Colonic mucosa (tissue), 4 donors: Measurements from ENCODE around the gene ITGA7. TPM values are rescaled to one million over a fixed set of nuclear protein-coding genes. Genes with fewer than 3 reads are reported as not detected.

ENCODE experiments used
- DNase-seq: peaks from one replicate; pipeline ENCODE4 v3.0.0-alpha.2; 2020
- H3K27ac ChIP-seq: fragments of 200-600 bp; one replicate; pipeline ENCODE4 v1.8.0; 2021
- H3K27me3 ChIP-seq: fragments of 200-600 bp; one replicate; pipeline ENCODE4 v1.8.0; 2021
- H3K36me3 ChIP-seq: fragments of 200-600 bp; one replicate; pipeline ENCODE4 v1.8.0; 2021
- H3K4me1 ChIP-seq: fragments of 200-600 bp; one replicate; pipeline ENCODE4 v1.8.0; 2021; ENCODE audit warnings: mild to moderate bottlenecking
- H3K4me3 ChIP-seq: fragments of 200-600 bp; one replicate; pipeline ENCODE4 v1.8.0; 2021
- H3K9ac ChIP-seq, 2 donors: one replicate each; pipeline ENCODE4 v1.7.0; 2013; ENCODE audit warnings: control low read depth in 2 of 2, low read depth in 2 of 2, low read length in 2 of 2
- H3K9me3 ChIP-seq: fragments of 200-600 bp; one replicate; pipeline ENCODE4 v1.8.0; 2021
- CTCF ChIP-seq: fragments of 200-600 bp; IDR thresholded peaks from one replicate; pipeline ENCODE4 v1.8.0; 2022; ENCODE audit warnings: antibody characterized with exemption, mild to moderate bottlenecking
- intact Hi-C: fragments of 100-400 bp; cut with DNase I; formaldehyde crosslinking; loops from one replicate; pipeline ENCODE4 v1.14.1; 2022
- total RNA-seq, 2 donors: library from RNA; stranded (reverse); fragmentation: NEBNext Ultra II Directional in 1 of 2; extraction: Animal tissue kit (Norgen Biotek cat#: 25700) in 1 of 2; gene quantifications; one replicate each; pipeline ENCODE4 v1.2.1, GENCODE V29; 2021
- donor health status: healthy.
- donor health status: DM: no; HTN: no; CAD: no.
- donor health status: DM: no; HTN: no; CAD: no.

ITGA7 gene
- 10 to 100 TPM; 10.8 to 64.4 TPM for total RNA-seq

- peak within 1 kb of the TSS; percentile 60 for H3K4me3 ChIP-seq
- peak within 1 kb of the TSS; percentile 19 to 61 for H3K9ac ChIP-seq
- DNase-seq: peak; percentile 81
- intact Hi-C loops: no loop called here
- peak within 1 kb of the TSS; percentile 47 for H3K27ac ChIP-seq
- no peaks in the 10 kb centered on the region for H3K36me3 ChIP-seq
- no peak for TF ChIP-seq CTCF
- H3K9me3 ChIP-seq: no peaks in the 10 kb centered on the region
- H3K27me3 ChIP-seq: no peaks in the 10 kb centered on the region
- H3K4me1 ChIP-seq: no peaks in the 10 kb centered on the region
These were observed at the start of gene ITGA7 for GRCh38 chr12:55707841-55708694. TSS of gene ITGA7 (minus strand) at chr12:55707904. CDS start at chr12:55707682, 222 bp downstream.

- intact Hi-C loops: no loop called here
- no peaks in the 10 kb centered on the region for H3K4me1 ChIP-seq
- H3K27me3 ChIP-seq: no peaks in the 10 kb centered on the region
- peaks cover 6% of the 10 kb centered on the region for H3K36me3 ChIP-seq
- no peak for DNase-seq
- TF ChIP-seq CTCF: no peak
- H3K27ac ChIP-seq: no peak overlapping the region
- H3K9ac ChIP-seq: no peak overlapping the region
- no peak overlapping the region for H3K4me3 ChIP-seq
- H3K9me3 ChIP-seq: no peaks in the 10 kb centered on the region
These were observed 47.5 kb upstream of the ITGA7 start for GRCh38 chr12:55755246-55755645.

- Histone ChIP-seq H3K9ac (no peak overlapping the region), H3K4me1 (no peaks in the 10 kb centered on the region), H3K27ac (no peak overlapping the region), H3K36me3 (no peaks in the 10 kb centered on the region), H3K27me3 (no peaks in the 10 kb centered on the region), H3K9me3 (no peaks in the 10 kb centered on the region), H3K4me3 (no peak overlapping the region)
- intact Hi-C loops: loop anchor here (10.0 kb wide), 1 partner anchor 286 kb away; no protein-coding TSS in a partner anchor
- TF ChIP-seq CTCF: no peak
- no peak for DNase-seq
These were observed 40.7 kb upstream of the ITGA7 start for GRCh38 chr12:55748230-55748993.

- no peak for DNase-seq
- H3K4me3 ChIP-seq: no peak overlapping the region
- intact Hi-C loops: loop anchor here (10.0 kb wide), 1 partner anchor 288 kb away; no protein-coding TSS in a partner anchor
- no peaks in the 10 kb centered on the region for H3K36me3 ChIP-seq
- H3K4me1 ChIP-seq: no peaks in the 10 kb centered on the region
- no peak overlapping the region for H3K27ac ChIP-seq
- H3K9me3 ChIP-seq: no peaks in the 10 kb centered on the region
- TF ChIP-seq CTCF: no peak
- no peak overlapping the region for H3K9ac ChIP-seq
- no peaks in the 10 kb centered on the region for H3K27me3 ChIP-seq
These were observed 39.2 kb upstream of the ITGA7 start for GRCh38 chr12:55746913-55747231.

GRCh38 chr12:55746174-55746912 lies 38.6 kb upstream of the ITGA7 start:
- no peak overlapping the region for H3K4me3 ChIP-seq
- no peak overlapping the region for H3K27ac ChIP-seq
- intact Hi-C loops: loop anchor here (10.0 kb wide), 1 partner anchor 288 kb away; no protein-coding TSS in a partner anchor

More at GRCh38 chr12:55746174-55746912, 38.6 kb upstream of the ITGA7 start:
- DNase-seq: no peak
- no peaks in the 10 kb centered on the region for H3K9me3 ChIP-seq
- no peaks in the 10 kb centered on the region for H3K4me1 ChIP-seq
- H3K27me3 ChIP-seq: no peaks in the 10 kb centered on the region
- no peak overlapping the region for H3K9ac ChIP-seq
- H3K36me3 ChIP-seq: no peaks in the 10 kb centered on the region
- no peak for TF ChIP-seq CTCF
